HG03571 (cell line): ENCODE results near the gene ERBB4.

ENCODE experiments used
- ATAC-seq: cut with Tn5 transposase; IDR thresholded peaks from one replicate; pipeline ENCODE4 v1.9.1; 2021; ENCODE audit not compliant: unreplicated experiment

Gene ERBB4

GRCh38 chr2:212364112-212364985 lies 174.3 kb downstream of the ERBB4 start:
- no peak for ATAC-seq

DNA sequence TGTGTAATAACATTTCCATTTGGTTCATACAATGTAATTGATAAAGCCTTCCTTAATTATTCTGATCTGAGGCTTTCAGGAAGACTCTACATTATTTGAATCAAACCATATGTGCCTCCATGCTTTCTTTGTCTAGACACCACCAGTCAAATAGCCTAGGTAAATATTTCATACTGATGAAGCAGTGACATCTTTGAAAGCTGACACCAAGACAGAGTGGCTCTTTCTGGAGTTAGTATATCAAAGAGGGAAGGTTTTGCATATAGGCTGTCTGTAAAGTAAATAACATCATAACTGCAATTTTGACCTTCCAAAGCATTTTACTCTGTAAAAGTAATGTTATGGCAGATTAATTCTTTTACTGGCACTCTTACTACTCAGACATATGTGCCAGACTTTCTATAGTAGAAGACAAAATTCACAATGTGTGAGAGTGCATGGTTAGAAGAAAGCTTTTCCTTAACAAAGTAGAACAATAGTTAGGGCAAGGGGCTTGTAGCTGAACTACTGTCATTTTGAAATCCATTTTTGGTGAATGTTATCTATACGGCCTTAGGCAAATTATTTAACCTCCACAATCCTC lies 177.3 kb downstream of the ERBB4 start:
- no peak for ATAC-seq

DNA sequence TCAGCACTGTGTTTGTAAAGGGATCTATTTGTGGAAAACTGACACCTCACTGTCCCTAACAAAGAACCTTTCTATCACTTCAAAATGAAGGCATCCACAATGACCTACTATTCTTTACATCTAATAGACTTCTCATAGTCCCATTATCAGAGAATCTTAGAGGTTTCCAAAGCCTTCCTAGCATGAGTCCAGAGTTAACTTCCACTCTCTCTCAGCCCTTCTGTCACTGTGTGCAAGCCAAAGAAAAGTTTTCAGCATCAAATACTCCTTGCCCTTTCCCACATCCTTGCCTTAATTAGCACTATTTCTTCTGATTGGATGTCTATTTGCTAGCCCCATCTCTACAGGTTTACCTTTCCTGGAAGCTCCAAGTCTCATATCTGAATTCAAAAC lies 178.5 kb downstream of the ERBB4 start:
- ATAC-seq, result no peak

DNA sequence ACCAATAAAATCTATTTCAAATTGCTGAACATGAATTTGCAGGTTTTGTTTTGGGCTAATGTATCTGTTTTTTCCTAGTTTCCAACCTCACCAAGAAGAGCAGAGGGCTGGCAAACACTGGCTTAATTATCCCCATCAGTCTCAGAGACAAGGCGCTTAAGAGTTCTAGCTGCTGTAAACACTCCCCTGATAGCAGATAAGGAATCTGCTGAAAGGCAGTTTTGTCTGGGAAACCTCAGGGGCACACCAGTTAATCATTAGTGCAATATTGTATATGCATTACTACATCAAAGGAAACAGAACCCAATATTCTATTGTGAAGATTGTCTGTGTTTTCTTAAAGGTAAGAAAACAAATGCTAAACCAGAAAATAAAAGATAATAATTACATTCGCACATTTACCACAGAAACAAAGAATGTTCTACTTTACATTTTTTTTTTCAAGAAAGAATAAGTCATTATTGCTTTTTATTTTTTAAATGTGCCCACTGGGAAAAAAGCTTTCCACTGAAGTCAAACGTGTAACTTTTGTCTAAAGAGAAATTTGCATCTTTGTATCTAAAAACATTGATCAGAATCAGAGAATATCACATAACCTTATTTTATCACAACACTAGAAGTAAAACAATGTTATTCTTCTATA lies 179.1 kb downstream of the ERBB4 start:
- no peak for ATAC-seq

DNA sequence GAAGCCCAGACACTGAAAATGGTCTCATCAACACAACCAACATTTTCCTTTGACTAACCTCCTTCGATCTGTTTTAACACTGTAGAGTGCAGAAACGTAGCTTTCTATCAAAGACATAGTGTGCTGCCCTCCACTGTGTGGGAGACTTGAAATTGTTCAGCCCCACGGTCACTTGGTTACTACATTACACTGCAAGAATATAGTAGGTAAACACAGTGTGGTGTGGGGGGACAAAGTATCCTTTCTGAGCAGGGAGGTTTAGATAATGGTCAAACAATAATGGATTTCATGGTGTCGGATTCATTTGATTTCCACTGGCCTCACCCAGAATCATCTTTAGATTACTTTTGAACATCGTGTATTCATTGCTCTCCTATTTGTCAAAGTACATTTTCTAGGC lies 181.0 kb downstream of the ERBB4 start:
- no peak for ATAC-seq

DNA sequence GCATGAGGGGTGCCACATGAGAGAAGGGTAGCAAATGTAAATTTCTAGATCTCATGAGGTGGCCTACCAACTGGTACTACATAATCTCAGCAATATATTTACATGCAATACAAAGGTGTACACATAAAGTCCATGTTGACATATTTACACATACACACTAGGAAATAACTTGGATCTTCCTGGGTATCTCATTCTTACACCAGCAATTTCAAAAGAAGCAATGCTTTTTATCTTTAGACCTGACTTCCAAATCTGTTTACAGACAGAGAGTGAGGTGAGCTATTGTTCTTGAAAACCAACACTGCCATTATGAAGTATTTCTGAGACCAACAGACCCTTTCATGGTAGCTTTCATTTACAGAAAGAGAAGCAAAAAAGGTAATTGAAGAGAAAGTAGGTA lies 184.2 kb downstream of the ERBB4 start:
- ATAC-seq, result no peak

DNA sequence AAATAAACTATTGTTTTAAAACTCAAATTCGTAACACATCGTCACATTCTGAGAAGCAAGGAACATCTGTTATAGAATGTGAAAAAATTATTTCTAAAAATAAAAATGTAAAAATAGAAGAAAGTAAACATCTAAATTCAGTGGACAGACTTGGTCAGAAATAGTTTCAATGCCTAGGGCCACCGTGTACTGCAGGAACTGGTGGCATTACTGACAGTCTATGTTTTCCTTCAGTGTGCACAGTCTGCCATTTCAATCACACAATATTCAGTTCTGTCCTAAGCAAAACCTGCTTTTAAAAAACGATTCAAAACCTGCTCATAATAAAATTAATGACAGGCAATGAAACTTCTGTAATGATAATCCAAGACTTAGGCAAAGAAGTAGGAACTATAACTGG lies 190.1 kb downstream of the ERBB4 start:
- ATAC-seq, result no peak

- ATAC-seq, result no peak
These were observed 191.7 kb downstream of the ERBB4 start for GRCh38 chr2:212346865-212347264.

- ATAC-seq, result no peak
These were observed 192.6 kb downstream of the ERBB4 start for GRCh38 chr2:212345966-212346365.

- no peak for ATAC-seq
These were observed 194.5 kb downstream of the ERBB4 start for GRCh38 chr2:212344131-212344530.

DNA sequence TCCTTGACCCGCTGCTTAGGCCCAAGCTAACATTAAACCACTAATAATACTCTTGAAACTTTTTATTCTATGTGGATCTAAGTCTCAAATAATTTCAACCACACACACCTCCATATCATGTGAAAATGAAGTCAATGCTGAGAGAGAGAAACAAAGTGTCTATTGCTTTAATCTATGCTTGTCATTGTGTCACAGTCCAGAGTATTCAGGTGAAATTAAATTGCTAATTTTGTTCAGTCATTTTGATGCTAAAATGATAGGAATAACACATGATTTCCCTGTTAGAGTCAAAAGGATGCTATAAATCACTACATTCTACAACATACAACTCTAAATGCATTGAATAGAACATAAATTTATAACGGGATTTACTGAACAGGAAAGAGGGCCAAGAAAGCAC lies 195.4 kb downstream of the ERBB4 start:
- ATAC-seq, result no peak

DNA sequence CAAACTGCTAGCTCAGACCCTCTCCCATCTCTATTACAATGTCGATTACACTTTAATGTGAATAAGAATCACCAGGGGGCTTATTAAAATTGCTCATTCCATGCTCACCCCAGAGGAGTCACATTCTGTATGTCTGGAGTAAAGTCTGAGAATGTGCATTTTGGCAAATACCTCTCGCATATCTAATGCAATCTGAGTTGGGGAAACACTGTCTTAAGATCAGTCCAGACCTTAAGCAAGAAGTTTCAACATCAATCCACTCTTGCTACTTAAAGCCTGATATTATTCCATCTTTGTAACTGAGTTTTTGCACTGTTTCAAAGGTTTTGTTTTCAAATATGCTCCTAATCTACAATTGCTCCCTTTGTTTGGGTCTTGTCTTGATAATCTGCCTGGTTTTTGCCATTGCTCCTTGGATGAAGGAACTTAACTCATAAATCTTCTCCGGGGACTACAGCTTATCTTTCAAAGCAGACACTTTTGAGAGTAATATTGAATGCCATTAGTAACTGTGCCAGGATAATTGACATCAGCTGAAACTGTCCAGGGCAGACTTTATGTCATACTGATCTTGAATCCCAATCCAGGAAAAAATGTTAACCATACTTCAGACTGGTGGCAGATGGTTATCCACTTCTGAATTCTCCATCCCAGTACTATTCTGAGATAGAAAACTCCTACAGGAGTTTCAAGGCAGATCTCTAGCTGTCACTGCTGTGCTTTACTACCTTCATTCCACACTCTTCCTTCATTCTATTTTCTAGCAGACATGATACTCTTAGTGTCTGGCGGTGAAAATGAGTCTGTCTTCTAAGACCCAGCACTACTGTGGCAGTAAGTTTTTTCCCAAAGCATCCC lies 200.9 kb downstream of the ERBB4 start:
- no peak for ATAC-seq

- no peak for ATAC-seq
These were observed 201.6 kb downstream of the ERBB4 start for GRCh38 chr2:212337036-212337435.

DNA sequence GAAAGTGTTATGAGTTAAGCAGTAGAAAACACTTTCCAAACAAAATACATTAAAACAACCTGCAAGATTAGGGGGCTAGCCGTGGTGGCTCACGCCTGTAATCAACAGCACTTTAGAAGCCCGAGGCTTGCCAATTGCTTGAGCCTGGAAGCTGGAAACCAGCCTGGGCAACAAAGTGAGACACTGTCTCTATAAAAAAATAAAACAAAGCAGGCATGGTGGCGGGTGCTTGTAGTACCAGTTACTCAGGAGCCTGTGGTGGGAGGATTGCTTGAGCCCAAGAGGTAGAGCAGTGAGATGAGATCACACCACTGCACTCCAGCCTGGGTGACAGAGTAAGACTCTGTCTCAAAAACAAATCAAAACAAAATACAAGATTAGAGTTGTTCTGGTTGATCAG lies 208.3 kb downstream of the ERBB4 start:
- ATAC-seq, result no peak

DNA sequence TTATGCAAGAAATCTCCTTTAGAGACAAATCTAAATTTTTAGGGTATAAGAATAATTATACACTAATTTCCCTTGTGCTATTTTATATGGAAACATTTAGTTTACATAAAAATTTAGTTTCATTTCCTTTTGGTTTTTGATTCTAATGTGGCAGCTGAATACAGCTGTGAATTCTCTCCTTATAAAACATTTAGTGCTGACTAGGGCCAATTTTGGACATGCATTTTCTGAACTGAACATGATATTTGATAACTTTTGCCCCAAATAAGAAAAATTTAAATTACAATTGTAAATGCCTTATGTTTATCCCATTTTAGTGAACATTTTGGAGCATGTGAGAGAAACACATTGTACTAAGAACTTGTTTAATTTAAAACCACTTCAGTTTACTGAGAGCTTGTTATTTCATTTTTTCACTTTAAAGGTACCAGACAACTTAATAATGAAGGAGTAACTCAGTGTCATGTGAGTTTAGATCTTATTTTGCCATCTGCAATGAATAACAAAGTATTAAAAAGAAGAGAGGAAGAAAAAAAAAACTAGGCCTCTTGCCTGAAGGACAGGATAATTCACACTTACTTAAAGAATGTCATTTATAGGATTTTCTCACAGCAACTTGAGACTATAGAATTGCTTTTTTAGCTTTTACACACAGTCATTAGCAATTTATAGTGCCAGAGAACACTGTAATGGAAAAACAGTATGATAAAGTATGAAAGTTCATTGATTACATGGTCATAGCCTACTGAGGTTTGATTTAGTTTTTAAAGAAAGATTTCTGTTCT lies 209.7 kb downstream of the ERBB4 start:
- no peak for ATAC-seq

- ATAC-seq, result no peak
These were observed 210.5 kb downstream of the ERBB4 start for GRCh38 chr2:212328136-212328535.

- ATAC-seq, result no peak
These were observed 211.3 kb downstream of the ERBB4 start for GRCh38 chr2:212327171-212327809.

DNA sequence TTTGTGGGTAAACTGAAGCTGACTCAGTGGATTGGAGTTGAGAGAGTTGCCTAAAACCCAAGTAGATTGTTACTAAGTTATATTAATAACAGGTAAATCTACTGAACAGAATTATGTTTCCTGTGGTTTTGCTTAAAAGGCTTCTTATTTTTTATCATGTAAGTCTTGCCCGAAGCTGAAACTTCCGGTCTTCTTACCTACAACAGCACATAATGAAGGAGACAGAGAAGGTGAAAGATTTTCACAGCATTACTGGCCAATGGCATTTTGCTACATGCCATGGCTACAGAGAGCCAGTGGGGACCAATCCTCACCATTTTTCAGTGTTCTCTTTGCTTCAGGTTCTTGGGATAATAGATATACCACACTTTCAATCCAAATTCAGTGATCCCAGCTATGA lies 220.0 kb downstream of the ERBB4 start:
- no peak for ATAC-seq

DNA sequence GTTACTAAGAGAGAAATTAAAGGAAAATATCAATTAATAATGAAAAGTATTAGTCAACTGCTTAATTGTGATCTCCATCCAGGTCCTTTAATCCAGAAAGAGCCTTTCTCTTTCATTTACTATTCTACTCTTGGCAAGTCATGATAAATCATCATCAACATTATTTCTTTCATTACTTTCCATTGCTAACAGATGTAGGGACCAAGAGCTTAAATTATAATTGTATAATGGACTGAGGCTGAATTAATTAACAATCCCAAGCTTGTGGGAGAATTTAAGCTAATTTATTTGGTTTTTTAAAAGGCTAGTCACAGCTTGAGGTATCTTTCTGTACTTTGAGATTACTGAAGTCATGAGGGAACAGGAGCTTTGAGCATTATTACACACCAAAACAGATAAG lies 223.9 kb downstream of the ERBB4 start:
- no peak for ATAC-seq

DNA sequence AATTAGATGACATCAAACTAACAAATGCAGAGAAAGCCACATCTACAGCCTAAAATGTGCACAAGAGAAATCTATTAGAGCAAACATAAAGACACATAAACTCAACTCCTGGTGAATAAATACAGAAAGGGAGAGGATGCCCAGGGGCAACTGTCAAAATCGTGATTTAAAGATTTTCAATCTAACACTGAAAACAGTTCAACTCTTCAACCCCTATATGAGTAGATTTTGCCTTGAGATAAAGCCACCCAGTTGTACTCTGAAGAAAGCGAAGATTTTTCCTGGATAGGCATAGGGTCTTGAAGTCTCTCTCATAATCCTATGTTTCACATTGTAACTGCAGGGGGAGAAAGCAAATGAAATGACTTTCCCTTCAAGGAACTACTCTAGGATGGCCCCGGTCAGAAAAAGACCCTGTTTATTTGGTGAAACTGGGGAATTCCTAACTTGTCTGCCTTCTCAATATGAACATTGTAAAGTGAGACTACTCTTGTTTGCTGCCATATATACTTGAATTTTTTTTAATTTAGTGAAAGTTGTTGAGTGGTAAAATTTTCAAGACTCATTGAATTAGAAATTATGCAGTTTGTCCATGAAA lies 226.7 kb downstream of the ERBB4 start:
- no peak for ATAC-seq
